ENCODE results near the gene HCFC2. TPM values are rescaled to one million over a fixed set of nuclear protein-coding genes. Genes with fewer than 3 reads are reported as not detected.

HCFC2 gene
- total RNA-seq, 1 donor from 2014 or later: 25.1 TPM

- Mint-ChIP-seq H3K4me1 (ENCODE audit: low read depth, unreplicated experiment) (peaks cover 21% of the 10 kb centered on the region), H3K9me3 (ENCODE audit: unreplicated experiment) (peaks cover 10% of the 10 kb centered on the region), H3K4me3 (ENCODE audit: unreplicated experiment) (no peak overlapping the region), H3K27me3 (ENCODE audit: unreplicated experiment) (peaks cover 8% of the 10 kb centered on the region), H3K27ac (ENCODE audit: unreplicated experiment) (no peak overlapping the region), H3K36me3 (ENCODE audit: unreplicated experiment) (no peaks in the 10 kb centered on the region)
- no peak for DNase-seq
- TF ChIP-seq CTCF (IDR thresholded peaks at IDR 0.05; ENCODE audit: partially characterized antibody, unreplicated experiment): no peak
These were observed 3.5 kb upstream of the HCFC2 start for GRCh38 chr12:104060791-104061190.

- Mint-ChIP-seq H3K27ac (ENCODE audit: unreplicated experiment) (peak overlapping the region; percentile 75), H3K36me3 (ENCODE audit: unreplicated experiment) (no peaks in the 10 kb centered on the region), H3K9me3 (ENCODE audit: unreplicated experiment) (peaks cover 8% of the 10 kb centered on the region), H3K27me3 (ENCODE audit: unreplicated experiment) (peaks cover 8% of the 10 kb centered on the region), H3K4me1 (ENCODE audit: low read depth, unreplicated experiment) (peaks cover 9% of the 10 kb centered on the region), H3K4me3 (ENCODE audit: unreplicated experiment) (peak overlapping the region; percentile 92)
- TF ChIP-seq CTCF (IDR thresholded peaks at IDR 0.05; ENCODE audit: partially characterized antibody, unreplicated experiment): no peak
- DNase-seq: no peak
These were observed 660 bp upstream of the HCFC2 start for GRCh38 chr12:104063712-104064030.

GRCh38 chr12:104064842-104065427, 604 bp downstream of the HCFC2 start:
- H3K36me3 Mint-ChIP-seq (ENCODE audit: unreplicated experiment): no peaks in the 10 kb centered on the region
- DNase-seq: peak; percentile 53
- H3K9me3 Mint-ChIP-seq (ENCODE audit: unreplicated experiment): peaks cover 8% of the 10 kb centered on the region
- no peak for TF ChIP-seq CTCF (IDR thresholded peaks at IDR 0.05; ENCODE audit: partially characterized antibody, unreplicated experiment)
- peak overlapping the region; percentile 97 for H3K4me3 Mint-ChIP-seq (ENCODE audit: unreplicated experiment)
- H3K27ac Mint-ChIP-seq (ENCODE audit: unreplicated experiment): peak overlapping the region; percentile 99
- peaks cover 8% of the 10 kb centered on the region for H3K27me3 Mint-ChIP-seq (ENCODE audit: unreplicated experiment)
- H3K4me1 Mint-ChIP-seq (ENCODE audit: low read depth, unreplicated experiment): peaks cover 7% of the 10 kb centered on the region

GRCh38 chr12:104072099-104072498, 7.8 kb downstream of the HCFC2 start:
- no peaks in the 10 kb centered on the region for H3K9me3 Mint-ChIP-seq (ENCODE audit: unreplicated experiment)
- H3K4me3 Mint-ChIP-seq (ENCODE audit: unreplicated experiment): no peak overlapping the region
- no peaks in the 10 kb centered on the region for H3K27me3 Mint-ChIP-seq (ENCODE audit: unreplicated experiment)
- no peaks in the 10 kb centered on the region for H3K4me1 Mint-ChIP-seq (ENCODE audit: low read depth, unreplicated experiment)
- no peaks in the 10 kb centered on the region for H3K36me3 Mint-ChIP-seq (ENCODE audit: unreplicated experiment)
- no peak for TF ChIP-seq CTCF (IDR thresholded peaks at IDR 0.05; ENCODE audit: partially characterized antibody, unreplicated experiment)
- H3K27ac Mint-ChIP-seq (ENCODE audit: unreplicated experiment): no peak overlapping the region
- DNase-seq: no peak

GRCh38 chr12:104073699-104074098, 9.4 kb downstream of the HCFC2 start:
- no peaks in the 10 kb centered on the region for H3K9me3 Mint-ChIP-seq (ENCODE audit: unreplicated experiment)
- H3K36me3 Mint-ChIP-seq (ENCODE audit: unreplicated experiment): no peaks in the 10 kb centered on the region
- H3K4me3 Mint-ChIP-seq (ENCODE audit: unreplicated experiment): no peak overlapping the region
- no peaks in the 10 kb centered on the region for H3K4me1 Mint-ChIP-seq (ENCODE audit: low read depth, unreplicated experiment)
- H3K27me3 Mint-ChIP-seq (ENCODE audit: unreplicated experiment): no peaks in the 10 kb centered on the region
- no peak overlapping the region for H3K27ac Mint-ChIP-seq (ENCODE audit: unreplicated experiment)
- no peak for TF ChIP-seq CTCF (IDR thresholded peaks at IDR 0.05; ENCODE audit: partially characterized antibody, unreplicated experiment)
- DNase-seq: no peak
